ENCODE results near the gene LCN15. TPM values are rescaled to one million over a fixed set of nuclear protein-coding genes. Genes with fewer than 3 reads are reported as not detected.
"Not testable (repeated sequence)": the region's sequence is repeated elsewhere in the genome, so short reads cannot be mapped to it uniquely, and the experiment has no call there.

LCN15 gene
- total RNA-seq, 2 donors from 2014 or later, result 8.0 to 15.9 TPM

DNA sequence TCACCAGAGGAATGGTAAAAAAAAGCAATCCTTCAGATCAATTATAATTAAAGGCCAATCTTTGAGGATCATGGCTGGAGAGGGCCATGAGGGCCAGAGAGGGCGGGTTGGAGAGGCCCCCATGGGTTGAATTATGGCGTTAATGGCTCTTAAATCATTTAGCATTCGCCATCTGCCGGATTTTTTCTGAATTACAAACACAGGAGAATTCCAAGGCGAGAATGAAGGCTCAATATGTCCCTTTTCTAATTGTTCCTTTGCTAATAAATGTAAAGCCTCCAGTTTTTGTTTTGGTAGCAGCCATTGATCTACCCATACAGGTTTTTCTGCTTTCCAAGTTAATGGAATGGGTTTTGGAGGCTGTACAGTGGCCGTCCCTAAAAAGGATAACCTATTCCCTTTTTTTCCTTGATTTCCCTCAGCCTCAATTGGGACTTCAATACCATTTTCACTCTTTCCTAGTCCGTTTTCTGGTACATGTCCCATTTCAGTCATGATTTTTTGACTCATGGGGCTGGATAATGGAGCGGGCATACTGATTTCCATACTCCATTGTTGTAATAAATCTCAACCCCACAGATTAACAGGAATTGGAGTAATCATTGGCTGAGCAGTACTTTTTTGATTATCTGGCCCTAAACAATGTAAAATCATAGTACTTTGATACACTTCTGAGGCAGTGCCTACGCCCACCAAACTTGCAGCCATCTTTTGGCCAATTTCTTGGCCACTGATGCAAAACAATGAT lies 20.1 kb upstream of the LCN15 start:
- DNase-seq, result no peak
- ATAC-seq, result no peak
- intact Hi-C loops (cut with DNase I, micrococcal nuclease), result no loop called here

GRCh38 chr9:136782452-136782851 lies 18.1 kb upstream of the LCN15 start:
- ATAC-seq (no peak), DNase-seq (no peak)
- intact Hi-C loops (cut with DNase I, micrococcal nuclease), result no loop called here

DNA sequence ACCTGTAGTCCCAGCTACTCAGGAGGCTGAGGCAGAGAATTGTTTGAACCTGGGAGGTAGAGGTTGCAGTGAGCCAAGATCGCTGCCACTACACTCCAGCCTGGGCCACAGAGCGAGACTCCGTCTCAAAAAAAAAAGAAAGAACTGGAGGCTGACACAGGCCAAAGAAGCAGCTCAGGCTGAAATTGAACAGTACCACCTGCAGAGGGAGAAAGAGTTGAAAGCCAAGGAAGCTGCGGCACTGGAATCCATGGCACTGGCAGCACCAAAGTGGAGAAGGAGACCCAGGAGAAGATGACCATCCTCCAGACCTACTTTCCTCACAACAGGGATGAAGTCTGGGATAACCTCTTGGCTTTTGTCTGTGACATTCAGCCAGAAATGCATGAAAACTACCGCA lies 15.5 kb upstream of the LCN15 start:
- DNase-seq (no peak), ATAC-seq (no peak)
- intact Hi-C loops (cut with DNase I, micrococcal nuclease), result no loop called here

- intact Hi-C loops (cut with DNase I, micrococcal nuclease), result no loop called here
- DNase-seq, result peak; percentile 57 to 71
- ATAC-seq, result peak; percentile 92
These were observed 13.0 kb upstream of the LCN15 start for GRCh38 chr9:136777359-136777758.

DNA sequence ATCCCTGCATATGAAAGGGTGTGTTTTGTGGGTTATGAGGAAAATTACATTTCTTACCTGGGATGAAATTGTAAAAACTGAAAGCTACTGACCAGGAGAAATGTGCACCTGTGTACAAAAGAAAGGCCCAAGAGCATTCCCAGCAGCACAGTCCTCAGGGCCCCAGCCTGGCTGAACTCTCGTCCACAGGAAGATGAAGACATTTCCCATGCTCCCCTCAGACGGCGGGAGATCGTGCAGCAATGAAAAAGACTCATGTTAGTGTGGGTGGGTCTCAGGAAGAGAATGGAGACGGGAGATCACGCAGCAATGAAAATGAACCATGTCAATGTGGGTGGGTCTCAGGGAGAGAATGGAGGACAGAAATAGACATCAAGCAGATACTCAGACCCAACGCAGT lies 12.6 kb upstream of the LCN15 start:
- ATAC-seq (peak; percentile 2), DNase-seq (no peak)
- intact Hi-C loops (cut with DNase I, micrococcal nuclease), result no loop called here

GRCh38 chr9:136775191-136775590 lies 10.9 kb upstream of the LCN15 start:
- DNase-seq, result peak in 1 of 2 donors; percentile 9
- intact Hi-C loops (cut with DNase I, micrococcal nuclease), result no loop called here
- ATAC-seq, result no peak

- DNase-seq, result no peak
- ATAC-seq, result no peak
- intact Hi-C loops (cut with DNase I, micrococcal nuclease), result no loop called here
These were observed 10.2 kb upstream of the LCN15 start for GRCh38 chr9:136774416-136775045.

DNA sequence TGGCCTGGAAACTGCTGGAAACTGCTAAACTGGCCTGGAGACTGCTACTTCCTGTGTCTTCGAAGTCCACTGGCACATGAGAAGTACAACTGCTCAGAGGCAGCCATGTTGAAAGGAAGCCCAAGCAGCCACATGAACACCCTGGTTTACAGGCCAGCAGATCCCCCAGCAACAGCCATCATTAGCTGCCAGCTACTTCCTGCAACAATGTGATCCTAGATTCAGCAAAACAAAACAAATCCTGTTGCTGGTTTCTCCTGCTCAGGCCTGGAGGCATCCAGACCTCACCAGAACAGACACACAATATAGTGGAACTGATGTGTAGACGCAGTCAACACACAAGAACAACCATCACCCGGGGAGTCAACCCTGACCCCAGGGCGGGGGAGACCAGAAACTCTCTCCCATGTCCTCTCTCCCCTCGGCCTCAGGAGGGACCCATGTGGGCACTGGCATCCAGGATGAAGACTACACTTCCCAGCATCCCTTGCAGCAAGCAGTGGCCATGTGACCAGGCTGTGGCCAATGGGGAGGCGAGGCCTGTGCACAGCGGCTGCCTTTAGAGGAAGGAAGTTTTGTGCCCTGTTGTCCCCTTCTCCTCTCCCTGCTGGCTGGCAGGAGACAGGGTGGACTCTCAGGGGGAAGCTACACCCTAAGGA lies 9.2 kb upstream of the LCN15 start:
- intact Hi-C loops (cut with DNase I, micrococcal nuclease), result no loop called here
- DNase-seq (no peak), ATAC-seq (peak; percentile 20)

DNA sequence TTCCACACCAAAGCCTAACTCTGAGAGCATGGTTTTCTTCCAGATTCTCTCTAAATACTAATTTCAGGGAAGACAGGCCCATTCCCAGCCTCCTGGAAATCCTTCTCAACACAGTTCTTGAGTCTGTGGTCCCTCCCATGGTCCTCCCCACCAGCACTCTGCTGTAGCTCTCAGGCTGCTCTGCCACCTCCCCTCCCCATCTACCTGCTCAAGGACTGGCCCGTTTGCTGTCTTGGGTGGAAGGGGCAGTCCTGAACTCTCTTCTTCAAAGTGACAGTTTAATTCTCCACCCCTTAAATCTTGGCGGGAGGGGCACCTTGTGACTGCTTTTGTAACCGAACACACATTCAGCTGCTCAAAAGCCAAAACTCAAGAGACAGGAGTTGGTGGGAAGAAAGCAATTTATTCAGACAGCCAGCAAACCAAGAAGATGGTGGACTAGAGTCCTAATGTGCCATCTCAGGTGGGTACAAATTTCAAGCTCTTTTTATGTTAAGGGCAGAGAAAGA lies 7.6 kb upstream of the LCN15 start:
- no peak for DNase-seq
- intact Hi-C loops (cut with DNase I, micrococcal nuclease), result no loop called here
- no peak for ATAC-seq

GRCh38 chr9:136769710-136770191 lies 5.4 kb upstream of the LCN15 start:
- ATAC-seq (peak; percentile 68), DNase-seq (peak in 1 of 2 donors; percentile 70)
- intact Hi-C loops (cut with DNase I, micrococcal nuclease), result no loop called here

DNA sequence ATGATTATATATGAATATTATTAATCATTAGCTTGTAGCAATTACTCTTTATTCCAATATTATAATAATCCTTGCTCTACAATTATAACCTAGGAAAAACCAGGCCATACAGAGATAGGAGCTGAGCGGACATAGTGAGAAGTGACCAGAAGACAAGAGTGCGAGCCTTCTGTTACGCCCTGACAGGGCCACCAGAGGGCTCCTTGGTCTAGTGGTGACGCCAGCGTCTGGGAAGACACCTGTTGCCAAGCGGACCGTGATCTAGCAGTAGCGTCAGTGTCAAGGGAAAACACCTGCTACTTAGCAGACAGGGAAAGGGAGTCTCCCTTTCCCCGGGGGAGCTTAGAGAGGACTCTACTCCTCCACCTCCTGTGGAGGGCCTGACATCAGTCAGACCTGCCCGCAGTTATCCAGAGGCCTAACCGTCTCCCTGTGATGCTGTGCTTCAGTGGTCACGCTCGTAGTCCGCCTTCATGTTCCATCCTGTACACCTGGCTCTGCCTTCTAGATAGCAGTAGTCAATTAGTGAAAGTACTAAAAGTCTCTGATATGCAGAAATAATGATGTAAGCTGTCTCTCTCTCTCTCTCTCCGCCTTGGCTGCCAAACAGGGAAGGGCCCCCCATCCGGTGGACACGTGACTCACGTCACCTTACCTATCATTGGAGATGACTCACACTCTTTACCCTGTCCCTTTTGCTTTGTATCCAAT lies 2.2 kb upstream of the LCN15 start:
- intact Hi-C loops (cut with DNase I, micrococcal nuclease), result not testable (repeated sequence)
- ATAC-seq, result peak; percentile 26
- peak; percentile 71 to 75 for DNase-seq

DNA sequence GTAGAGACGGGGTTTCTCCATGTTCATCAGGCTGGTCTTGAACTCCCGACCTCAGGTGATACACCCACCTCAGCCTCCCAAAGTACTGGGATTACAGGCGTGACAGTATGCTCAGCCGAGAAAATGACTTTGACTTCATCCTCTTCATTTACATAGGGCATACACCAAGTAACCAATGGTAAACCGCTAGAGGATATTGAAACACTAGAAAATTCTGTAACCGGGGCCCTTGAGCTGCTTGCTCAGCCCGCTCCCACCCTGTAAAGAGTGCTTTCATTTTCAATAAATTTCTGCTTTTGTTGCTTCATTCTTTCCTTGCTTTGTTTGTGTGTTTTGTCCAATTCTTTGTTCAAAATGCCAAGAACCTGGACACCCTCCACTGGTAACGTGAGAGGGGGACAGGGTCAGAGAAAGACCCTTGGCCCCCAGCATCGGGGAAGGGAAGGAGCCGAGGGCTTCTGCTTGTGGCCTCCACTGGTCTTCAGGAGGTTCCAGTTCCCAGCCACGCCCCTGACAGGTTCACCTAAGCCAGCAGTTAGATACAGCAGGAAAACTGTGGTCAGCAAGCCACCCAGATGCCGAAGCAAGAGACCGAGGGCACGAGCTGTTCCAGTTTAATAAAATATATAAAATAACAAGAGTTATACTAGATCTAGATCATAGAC lies 1.6 kb upstream of the LCN15 start:
- ATAC-seq (peak; percentile 17), DNase-seq (peak in 1 of 2 donors; percentile 46)
- intact Hi-C loops (cut with DNase I, micrococcal nuclease), result not testable (repeated sequence)

DNA sequence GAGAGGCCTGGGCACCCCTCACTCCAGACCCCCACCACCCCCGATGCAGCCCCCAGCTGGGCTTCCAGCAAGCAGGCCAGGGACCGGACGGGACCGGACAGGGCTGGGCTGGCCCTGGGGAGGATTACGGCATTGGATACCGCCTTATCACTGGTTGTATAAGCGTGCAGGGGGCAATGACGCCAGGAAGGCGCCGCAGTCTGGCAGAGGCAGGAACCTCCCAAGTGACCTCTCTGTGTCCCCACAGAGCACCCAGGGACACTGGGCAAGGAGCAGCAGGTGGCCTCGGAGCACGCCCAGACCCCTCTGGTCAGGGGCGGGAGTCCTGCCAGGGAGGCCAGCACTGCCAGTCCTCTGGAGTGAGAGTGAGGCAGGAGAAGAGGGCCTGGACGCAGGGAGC lies 723 bp upstream of the LCN15 start:
- DNase-seq (peak; percentile 41 to 67), ATAC-seq (peak; percentile 62)
- intact Hi-C loops (cut with DNase I, micrococcal nuclease), result no loop called here

DNA sequence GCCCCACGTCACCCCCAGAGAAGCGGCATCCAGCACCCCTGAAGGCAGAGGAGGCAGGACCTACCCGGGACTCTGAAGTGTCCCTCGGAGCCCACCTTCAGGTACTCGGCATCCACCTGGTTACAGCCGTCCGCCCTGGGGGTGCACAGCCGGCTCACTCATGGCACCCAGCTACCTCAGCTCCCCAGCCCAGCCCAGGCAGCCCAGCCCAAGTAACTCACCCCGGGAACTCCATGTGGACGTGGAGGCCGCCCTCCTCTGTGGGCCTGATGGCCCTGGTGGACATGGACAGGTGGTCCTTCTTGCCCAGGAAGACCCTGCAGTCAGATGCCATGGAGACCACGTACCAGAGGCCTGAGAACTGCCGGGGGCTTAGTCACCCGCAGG lies 676 bp downstream of the LCN15 start:
- intact Hi-C loops (cut with DNase I, micrococcal nuclease), result no loop called here

DNA sequence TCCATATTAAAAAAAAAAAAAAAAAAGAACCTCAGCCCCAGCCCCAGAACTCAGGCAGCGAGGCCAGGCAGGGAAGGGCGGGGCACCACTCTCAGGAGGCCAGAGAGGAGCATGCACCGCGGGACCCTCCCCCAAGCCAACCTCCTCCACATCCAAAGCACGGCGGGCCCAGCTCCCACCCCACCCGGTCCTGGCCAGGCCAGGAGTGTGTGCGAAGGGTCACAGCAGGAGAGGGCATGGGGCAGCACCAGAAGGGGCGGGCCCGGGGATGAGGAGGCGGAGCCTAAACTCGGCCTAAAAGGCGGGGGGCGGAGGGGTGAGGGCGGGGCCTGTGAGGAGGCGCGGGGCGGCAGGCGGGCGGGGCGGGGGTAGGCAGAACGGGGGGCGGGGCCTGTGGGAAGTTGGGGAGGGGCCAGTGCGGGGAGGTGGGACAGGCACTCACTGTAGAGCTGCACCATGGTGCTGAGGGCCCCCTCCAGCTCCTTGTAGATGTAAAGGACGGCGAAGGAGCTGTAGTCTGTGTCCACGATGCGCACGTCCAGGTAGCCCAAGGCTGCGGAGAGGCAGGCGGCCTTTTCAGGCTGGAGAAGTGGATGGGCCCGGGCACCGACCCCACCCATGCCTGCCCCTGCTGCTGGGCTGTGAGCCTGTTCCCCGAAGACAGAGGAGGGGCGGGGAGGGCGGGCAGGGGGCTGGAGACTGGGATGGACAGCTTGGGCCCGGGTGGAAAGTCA lies 1.2 kb downstream of the LCN15 start:
- DNase-seq (peak; percentile 59 to 63), ATAC-seq (peak; percentile 39)
- intact Hi-C loops (cut with DNase I, micrococcal nuclease), result no loop called here

More for the DNA sequence above, 676 bp downstream of the LCN15 start:
- DNase-seq (no peak), ATAC-seq (no peak)

GRCh38 chr9:136762221-136762691 lies 2.1 kb downstream of the LCN15 start:
- intact Hi-C loops (cut with DNase I, micrococcal nuclease), result no loop called here

DNA sequence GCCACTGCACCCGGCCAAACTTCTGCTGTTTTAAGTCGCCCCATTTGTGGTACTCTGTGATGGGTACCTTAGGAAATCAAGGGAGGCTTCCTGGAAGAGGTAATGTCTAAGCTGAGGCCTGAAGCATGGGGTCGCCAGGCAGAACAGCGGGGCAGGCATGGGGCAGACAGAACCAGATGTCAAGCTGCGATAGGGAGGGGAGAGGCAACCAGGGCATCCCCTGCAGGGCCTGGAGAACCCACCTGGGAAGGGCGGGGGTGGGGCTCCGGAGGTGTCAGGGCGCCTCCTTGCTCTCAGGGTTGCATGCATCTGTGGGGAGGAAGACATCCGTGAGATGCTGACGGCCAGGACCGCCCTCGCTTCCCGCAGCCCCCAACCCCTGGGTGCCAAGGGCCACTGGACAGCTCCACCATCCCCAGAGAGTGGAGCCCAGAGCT lies 2.8 kb downstream of the LCN15 start:
- DNase-seq (no peak), ATAC-seq (no peak)
- intact Hi-C loops (cut with DNase I, micrococcal nuclease), result no loop called here

More at GRCh38 chr9:136762221-136762691, 2.1 kb downstream of the LCN15 start:
- ATAC-seq (no peak), DNase-seq (no peak)
